ENCODE data around the gene THSD7B. TPM values are rescaled to one million over a fixed set of nuclear protein-coding genes. Genes with fewer than 3 reads are reported as not detected.
A peak's percentile ranks its signal among the peaks of the same experiment; 100 is the strongest.

THSD7B gene
- total and polyA plus RNA-seq, 2 of the 8 experiments (the other 6 are each of a cell fraction or from before 2014, with no cell fraction given): 0.60 to 2.9 TPM

GRCh38 chr2:136764452-136765255 lies 691 bp upstream of the THSD7B start (continued):
- TF ChIP-seq, protein P1, sequence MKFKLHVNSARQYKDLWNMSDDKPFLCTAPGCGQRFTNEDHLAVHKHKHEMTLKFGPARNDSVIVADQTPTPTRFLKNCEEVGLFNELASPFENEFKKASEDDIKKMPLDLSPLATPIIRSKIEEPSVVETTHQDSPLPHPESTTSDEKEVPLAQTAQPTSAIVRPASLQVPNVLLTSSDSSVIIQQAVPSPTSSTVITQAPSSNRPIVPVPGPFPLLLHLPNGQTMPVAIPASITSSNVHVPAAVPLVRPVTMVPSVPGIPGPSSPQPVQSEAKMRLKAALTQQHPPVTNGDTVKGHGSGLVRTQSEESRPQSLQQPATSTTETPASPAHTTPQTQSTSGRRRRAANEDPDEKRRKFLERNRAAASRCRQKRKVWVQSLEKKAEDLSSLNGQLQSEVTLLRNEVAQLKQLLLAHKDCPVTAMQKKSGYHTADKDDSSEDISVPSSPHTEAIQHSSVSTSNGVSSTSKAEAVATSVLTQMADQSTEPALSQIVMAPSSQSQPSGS (IDR thresholded peaks at IDR 0.05; ENCODE audit: low read length): no peak
- TF ChIP-seq TEAD4 (IDR thresholded peaks at IDR 0.05; ENCODE audit: low read depth, low read length) (no peak), RNF2 (IDR thresholded peaks at IDR 0.05; ENCODE audit: borderline replicate concordance, low read depth, low read length, missing control alignments, poor library complexity, severe bottlenecking) (peak; percentile 54), EGR1 (IDR thresholded peaks at IDR 0.05; ENCODE audit: borderline replicate concordance, low read depth, low read length) (no peak), KDM4A (IDR thresholded peaks at IDR 0.05; ENCODE audit: low read depth, low read length, severe bottlenecking) (peak; percentile 97), SP1 (IDR thresholded peaks at IDR 0.05; ENCODE audit: low read depth, low read length) (no peak)
- TF ChIP-seq, protein P2, sequence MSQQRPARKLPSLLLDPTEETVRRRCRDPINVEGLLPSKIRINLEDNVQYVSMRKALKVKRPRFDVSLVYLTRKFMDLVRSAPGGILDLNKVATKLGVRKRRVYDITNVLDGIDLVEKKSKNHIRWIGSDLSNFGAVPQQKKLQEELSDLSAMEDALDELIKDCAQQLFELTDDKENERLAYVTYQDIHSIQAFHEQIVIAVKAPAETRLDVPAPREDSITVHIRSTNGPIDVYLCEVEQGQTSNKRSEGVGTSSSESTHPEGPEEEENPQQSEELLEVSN (IDR thresholded peaks at IDR 0.05): peak; percentile 93
